AG04450 (cell line): ENCODE results near the gene GPR87. TPM values are rescaled to one million over a fixed set of nuclear protein-coding genes. Genes with fewer than 3 reads are reported as not detected.

Source experiments
- CTCF ChIA-PET: fragments of 300-600, 350-600 bp; formaldehyde crosslinking; extraction: SDS; loops from one replicate; lab custom pipeline; 2022; ENCODE audit warnings: antibody characterized with exemption, inconsistent platforms; lab: Charles Lee
- POLR2A ChIA-PET: fragments of 350-600 bp; formaldehyde crosslinking; extraction: SDS; loops from one replicate; lab custom pipeline; 2021; ENCODE audit warnings: antibody characterized with exemption, inconsistent platforms; lab: Yijun Ruan, JAX
- DNase-seq: peaks from one replicate; pipeline ENCODE4 v3.0.0-alpha.2; 2011; ENCODE audit warnings: low read depth, low spot score
- H3K27ac ChIP-seq: one replicate; pipeline ENCODE4 v1.5.1; 2012; ENCODE audit warnings: low read depth, low read length, control low read depth
- H3K27me3 ChIP-seq: one replicate; pipeline ENCODE4 v1.6.0; 2012; ENCODE audit warnings: low read length; ENCODE audit not compliant: control insufficient read depth, insufficient read depth
- H3K4me3 ChIP-seq: 2 replicates; pipeline ENCODE4 v1.5.1; 2011; ENCODE audit warnings: mild to moderate bottlenecking, low read depth, low read length, control low read depth
- H3K9me3 ChIP-seq: 2 replicates; pipeline ENCODE4 v1.5.1; 2012; ENCODE audit warnings: low read length; ENCODE audit not compliant: control insufficient read depth, insufficient read depth
- polyA plus RNA-seq: library from polyadenylated mRNA; depleted of rRNA; stranded (reverse); fragments of >200 nt; gene quantifications from 2 replicates; pipeline ENCODE4 v1.2.3, GENCODE V29; 2011
- TF ChIP-seq, protein P1 (sequence below): IDR thresholded peaks from 2 replicates; pipeline ENCODE4 v1.5.1; 2011; ENCODE audit warnings: low read depth, low read length, control low read depth, inconsistent platforms

The GPR87 gene
- polyA plus RNA-seq, 1 experiment = not detected

DNA sequence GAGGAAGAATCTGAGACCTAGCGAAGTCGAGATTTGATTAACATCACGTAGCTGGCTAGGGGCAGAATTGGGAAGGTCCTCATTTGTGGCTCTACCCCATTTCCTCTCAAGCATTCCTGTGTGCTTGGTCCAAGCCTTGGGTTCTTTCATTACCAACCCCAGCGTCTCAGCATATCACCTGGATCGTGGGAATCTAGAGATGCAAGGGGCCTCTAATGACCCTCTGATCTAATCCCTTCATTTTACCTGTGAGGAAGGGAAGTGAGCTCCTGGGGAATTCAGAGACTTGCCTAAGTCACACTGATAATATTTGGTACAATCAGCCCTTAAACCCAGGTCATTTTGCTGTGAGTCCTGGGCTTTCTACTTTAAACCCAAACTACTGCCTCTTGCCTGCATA is 2.0 kb downstream of the GPR87 start:
- TF ChIP-seq, protein P1, sequence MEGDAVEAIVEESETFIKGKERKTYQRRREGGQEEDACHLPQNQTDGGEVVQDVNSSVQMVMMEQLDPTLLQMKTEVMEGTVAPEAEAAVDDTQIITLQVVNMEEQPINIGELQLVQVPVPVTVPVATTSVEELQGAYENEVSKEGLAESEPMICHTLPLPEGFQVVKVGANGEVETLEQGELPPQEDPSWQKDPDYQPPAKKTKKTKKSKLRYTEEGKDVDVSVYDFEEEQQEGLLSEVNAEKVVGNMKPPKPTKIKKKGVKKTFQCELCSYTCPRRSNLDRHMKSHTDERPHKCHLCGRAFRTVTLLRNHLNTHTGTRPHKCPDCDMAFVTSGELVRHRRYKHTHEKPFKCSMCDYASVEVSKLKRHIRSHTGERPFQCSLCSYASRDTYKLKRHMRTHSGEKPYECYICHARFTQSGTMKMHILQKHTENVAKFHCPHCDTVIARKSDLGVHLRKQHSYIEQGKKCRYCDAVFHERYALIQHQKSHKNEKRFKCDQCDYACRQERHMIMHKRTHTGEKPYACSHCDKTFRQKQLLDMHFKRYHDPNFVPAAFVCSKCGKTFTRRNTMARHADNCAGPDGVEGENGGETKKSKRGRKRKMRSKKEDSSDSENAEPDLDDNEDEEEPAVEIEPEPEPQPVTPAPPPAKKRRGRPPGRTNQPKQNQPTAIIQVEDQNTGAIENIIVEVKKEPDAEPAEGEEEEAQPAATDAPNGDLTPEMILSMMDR = no peak
- Histone ChIP-seq H3K4me3 (no peak overlapping the region), H3K27me3 (no peaks in the 10 kb centered on the region), H3K9me3 (peaks cover 5% of the 10 kb centered on the region; the same call in 1 of the 2 replicates), H3K27ac (no peak overlapping the region)
- ChIA-PET POLR2A (no interaction called here), CTCF (interaction anchor here (1.3 kb wide), 1 partner anchor 13 kb away, joined by 6 read pairs; no protein-coding TSS in a partner anchor)
- DNase-seq = no peak

DNA sequence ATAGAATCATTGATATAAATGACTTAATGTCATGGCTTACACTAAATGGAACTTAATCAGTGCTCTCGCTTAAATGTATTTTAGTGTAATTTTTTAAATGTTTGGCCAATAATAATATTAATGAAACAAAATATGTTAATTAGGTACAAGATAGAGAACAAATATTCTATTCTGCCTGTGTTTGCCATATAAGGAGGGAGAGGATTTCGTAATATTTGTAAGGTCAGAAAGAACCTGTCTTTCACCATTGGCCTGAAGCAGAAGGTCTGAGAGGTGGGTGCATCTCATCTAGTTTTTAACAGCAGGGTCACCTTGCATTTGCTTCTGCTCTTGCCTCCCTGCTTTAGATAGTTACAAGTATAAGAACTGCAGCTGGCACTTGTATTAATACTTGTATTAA is 2.5 kb downstream of the GPR87 start:
- CTCF ChIA-PET = interaction anchor here (1.3 kb wide), 1 partner anchor 14 kb away, joined by 6 read pairs; no protein-coding TSS in a partner anchor
- H3K9me3 ChIP-seq = peaks cover 5% of the 10 kb centered on the region; the same call in 1 of the 2 replicates
- H3K27ac ChIP-seq = no peak overlapping the region
- H3K4me3 ChIP-seq = no peak overlapping the region
- TF ChIP-seq, protein P1 = no peak
- H3K27me3 ChIP-seq = no peaks in the 10 kb centered on the region
- DNase-seq = no peak
- POLR2A ChIA-PET = no interaction called here

DNA sequence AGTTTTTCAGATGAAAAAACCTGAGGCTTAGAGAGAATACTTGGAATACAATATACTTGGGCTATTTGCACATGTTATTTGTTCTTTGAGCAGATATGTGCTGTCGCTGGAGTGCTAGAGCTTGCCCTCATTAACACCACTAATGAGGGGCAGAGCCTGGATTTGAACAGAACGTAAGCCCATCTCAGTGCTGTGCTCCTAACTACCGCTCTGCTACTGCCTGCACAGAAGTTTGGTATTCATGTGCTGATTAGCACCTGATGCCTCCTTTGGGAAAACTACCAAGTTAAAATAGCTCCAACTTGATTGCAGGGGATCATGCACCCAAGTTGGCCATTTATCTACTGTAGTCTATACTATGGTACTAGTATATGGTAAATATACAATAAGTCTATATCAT is 3.6 kb downstream of the GPR87 start:
- ChIA-PET CTCF (no interaction called here), POLR2A (no interaction called here)
- no peak for DNase-seq
- no peak overlapping the region for H3K27ac ChIP-seq
- H3K4me3 ChIP-seq = no peak overlapping the region
- H3K9me3 ChIP-seq = peaks cover 5% of the 10 kb centered on the region; the same call in 1 of the 2 replicates
- H3K27me3 ChIP-seq = no peaks in the 10 kb centered on the region
- TF ChIP-seq, protein P1 = no peak

DNA sequence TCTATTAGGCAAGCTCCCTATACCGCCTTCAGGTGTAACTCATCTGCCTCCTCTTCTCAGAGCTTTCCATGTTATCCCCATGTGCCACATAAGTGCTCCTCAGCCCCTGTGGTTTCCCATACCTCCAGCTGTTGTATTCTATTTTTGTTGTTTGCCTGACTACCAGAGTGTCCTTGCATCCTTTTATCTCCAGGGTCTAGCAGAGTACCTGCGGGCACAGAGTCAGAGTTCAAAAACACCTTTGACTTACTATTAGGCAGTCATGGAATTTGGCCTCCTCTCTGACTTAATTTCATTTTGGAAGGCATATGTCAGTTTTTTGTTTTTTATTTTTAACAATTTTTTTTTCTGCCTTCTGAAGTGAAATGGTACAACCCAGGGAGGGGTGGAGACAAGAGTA is 7.1 kb downstream of the GPR87 start:
- Histone ChIP-seq H3K4me3 (no peak overlapping the region), H3K27me3 (no peaks in the 10 kb centered on the region), H3K9me3 (peaks cover 2% of the 10 kb centered on the region; the same call in 1 of the 2 replicates), H3K27ac (no peak overlapping the region)
- ChIA-PET CTCF (interaction anchor here (1.9 kb wide), 1 partner anchor 17 kb away, joined by 7 read pairs; no protein-coding TSS in a partner anchor), POLR2A (no interaction called here)
- DNase-seq = no peak
- TF ChIP-seq, protein P1 = no peak

DNA sequence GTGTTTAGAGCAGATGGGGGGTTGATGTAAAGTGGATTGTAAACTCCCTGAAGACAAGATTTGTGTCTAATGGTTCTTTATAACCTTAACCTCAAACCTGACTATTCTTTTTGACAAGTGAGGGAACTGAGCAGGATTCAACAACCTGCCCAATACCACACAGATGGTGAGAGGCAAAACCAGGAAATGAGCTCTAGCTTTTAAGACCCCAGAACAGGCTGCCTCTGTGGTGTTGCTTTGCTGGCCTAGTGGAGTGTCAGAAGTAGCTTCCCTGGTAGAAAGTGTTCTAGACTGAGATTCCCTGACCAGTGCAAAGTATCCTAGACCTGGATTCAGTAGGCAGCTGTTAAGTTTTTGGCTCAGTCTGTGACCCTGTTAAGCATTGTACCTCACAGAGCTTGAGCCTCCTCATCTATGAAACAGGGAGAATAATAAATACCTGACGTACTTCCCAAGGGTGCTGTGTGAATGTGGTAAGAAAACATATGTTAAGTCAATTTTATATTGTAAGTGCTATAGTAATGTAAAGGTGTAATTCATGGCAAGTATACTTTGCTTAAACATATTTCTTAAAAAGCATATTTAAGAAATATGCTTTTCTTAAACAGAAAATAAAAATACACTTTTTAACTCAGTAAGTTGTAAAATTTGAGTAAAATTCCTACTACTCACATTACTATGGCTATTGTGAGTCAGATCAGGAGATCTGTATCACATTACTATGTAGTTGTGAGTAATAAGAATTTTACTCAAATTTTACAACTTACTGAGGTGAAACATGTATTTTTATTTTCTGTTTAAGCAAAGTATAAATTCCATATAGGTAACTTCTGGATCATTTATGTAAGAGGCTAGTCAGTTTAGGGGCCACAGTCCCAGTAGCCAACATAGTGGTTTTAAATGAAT is 8.8 kb downstream of the GPR87 start:
- POLR2A ChIA-PET = no interaction called here
- DNase-seq = no peak
- TF ChIP-seq, protein P1 = no peak
- no peaks in the 10 kb centered on the region for H3K27me3 ChIP-seq
- no peak overlapping the region for H3K27ac ChIP-seq
- no peak overlapping the region for H3K4me3 ChIP-seq
- no peaks in the 10 kb centered on the region for H3K9me3 ChIP-seq
- CTCF ChIA-PET = interaction anchor here (1.3 to 4.7 kb wide), 3 partner anchors 19 to 80 kb away, joined by 5 to 33 read pairs (median 6); no protein-coding TSS in a partner anchor
